ENCODE results near the gene FOXP1. TPM values are rescaled to one million over a fixed set of nuclear protein-coding genes. Genes with fewer than 3 reads are reported as not detected.

Gene FOXP1
- total RNA-seq, 2 experiments from 2014 or later: 116 to 131 TPM

DNA sequence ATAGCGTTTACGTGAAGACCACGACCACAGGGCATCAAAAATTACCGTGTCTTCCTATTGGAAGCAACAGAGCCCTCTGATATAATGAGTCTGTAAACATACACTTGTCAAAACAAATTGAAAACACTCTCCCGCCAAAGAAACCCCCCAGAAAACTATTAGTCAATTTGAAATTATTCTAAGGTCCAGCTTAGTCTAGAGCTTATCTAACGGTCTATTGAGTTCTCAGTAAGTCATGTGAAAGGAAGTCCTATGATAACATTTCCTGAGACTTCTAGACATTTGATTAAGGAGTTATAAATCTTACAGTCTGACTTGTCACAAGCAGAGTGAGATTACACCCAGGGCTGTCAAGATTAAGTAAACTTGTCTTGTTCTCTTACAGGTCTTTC is 356.3 kb downstream of the FOXP1 start:
- Mint-ChIP-seq H3K9me3 (peaks cover 6% of the 10 kb centered on the region), H3K27me3 (peaks cover 17% of the 10 kb centered on the region), H3K4me3 (peak overlapping the region; percentile 72), H3K4me1 (peaks cover 47% of the 10 kb centered on the region), H3K27ac (peak overlapping the region; percentile 95), H3K36me3 (ENCODE audit: low read depth) (peaks cover 7% of the 10 kb centered on the region)
- no peak for DNase-seq
- POLR2A ChIA-PET: interaction anchor here (0.5 kb wide), 1 partner anchor 18 kb away, joined by 3 read pairs; no protein-coding TSS in a partner anchor
- CTCF ChIA-PET: interaction anchor here (2.3 kb wide), 1 partner anchor 11 kb away, joined by 6 read pairs; no protein-coding TSS in a partner anchor

GRCh38 chr3:71226565-71227269 is 356.8 kb downstream of the FOXP1 start:
- H3K9me3 Mint-ChIP-seq: peaks cover 6% of the 10 kb centered on the region

DNA sequence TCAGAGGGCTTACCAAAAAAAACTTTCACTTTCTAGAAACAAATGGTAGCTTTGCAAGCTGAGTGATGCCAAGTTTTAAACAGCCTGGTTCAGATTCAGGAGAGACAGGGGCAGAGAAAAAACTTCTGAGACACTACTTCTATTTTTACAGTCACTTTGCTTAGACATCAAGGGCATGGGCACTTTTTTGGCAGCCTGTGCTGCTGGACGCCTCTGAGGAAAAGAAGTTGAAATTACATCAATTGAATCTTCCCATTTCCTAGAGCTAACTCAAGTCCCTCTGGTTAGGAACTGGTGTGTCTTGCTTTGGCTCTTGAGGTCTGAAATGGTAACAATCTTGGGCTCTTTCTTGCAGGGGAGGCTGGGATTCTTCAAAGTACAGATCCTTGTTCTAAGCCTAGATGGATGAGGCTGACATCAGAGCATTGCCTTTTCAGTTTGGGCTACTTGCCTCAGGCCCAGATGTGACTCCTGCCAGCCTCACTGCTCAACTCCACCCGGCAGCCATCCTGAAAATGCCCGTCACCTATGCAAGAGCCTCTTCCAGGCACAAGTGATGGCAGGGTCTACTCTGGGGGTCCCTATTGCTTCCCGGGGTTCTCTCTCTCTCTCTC is 357.5 kb downstream of the FOXP1 start:
- peaks cover 48% of the 10 kb centered on the region for H3K4me1 Mint-ChIP-seq
- CTCF ChIA-PET: interaction anchor here (0.5 to 2.3 kb wide), 5 partner anchors 10 to 105 kb away, joined by 3 to 6 read pairs (median 3); no protein-coding TSS in a partner anchor
- H3K27ac Mint-ChIP-seq: peak overlapping the region; percentile 95
- peaks cover 17% of the 10 kb centered on the region for H3K27me3 Mint-ChIP-seq
- peak overlapping the region; percentile 72 for H3K4me3 Mint-ChIP-seq
- peaks cover 9% of the 10 kb centered on the region for H3K9me3 Mint-ChIP-seq
- peaks cover 9% of the 10 kb centered on the region for H3K36me3 Mint-ChIP-seq (ENCODE audit: low read depth)
- DNase-seq: no peak
- POLR2A ChIA-PET: no interaction called here

More at GRCh38 chr3:71226565-71227269, 356.8 kb downstream of the FOXP1 start:
- ChIA-PET POLR2A (interaction anchor here (0.5 kb wide), 1 partner anchor 18 kb away, joined by 3 read pairs; no protein-coding TSS in a partner anchor), CTCF (interaction anchor here (0.5 to 2.3 kb wide), 3 partner anchors 11 to 106 kb away, joined by 3 to 6 read pairs (median 6); no protein-coding TSS in a partner anchor)
- DNase-seq: peak; percentile 85
- H3K4me3 Mint-ChIP-seq: peak overlapping the region; percentile 72
- peaks cover 17% of the 10 kb centered on the region for H3K27me3 Mint-ChIP-seq
- H3K36me3 Mint-ChIP-seq (ENCODE audit: low read depth): peaks cover 7% of the 10 kb centered on the region
- H3K27ac Mint-ChIP-seq: peak overlapping the region; percentile 95
- peaks cover 44% of the 10 kb centered on the region for H3K4me1 Mint-ChIP-seq

DNA sequence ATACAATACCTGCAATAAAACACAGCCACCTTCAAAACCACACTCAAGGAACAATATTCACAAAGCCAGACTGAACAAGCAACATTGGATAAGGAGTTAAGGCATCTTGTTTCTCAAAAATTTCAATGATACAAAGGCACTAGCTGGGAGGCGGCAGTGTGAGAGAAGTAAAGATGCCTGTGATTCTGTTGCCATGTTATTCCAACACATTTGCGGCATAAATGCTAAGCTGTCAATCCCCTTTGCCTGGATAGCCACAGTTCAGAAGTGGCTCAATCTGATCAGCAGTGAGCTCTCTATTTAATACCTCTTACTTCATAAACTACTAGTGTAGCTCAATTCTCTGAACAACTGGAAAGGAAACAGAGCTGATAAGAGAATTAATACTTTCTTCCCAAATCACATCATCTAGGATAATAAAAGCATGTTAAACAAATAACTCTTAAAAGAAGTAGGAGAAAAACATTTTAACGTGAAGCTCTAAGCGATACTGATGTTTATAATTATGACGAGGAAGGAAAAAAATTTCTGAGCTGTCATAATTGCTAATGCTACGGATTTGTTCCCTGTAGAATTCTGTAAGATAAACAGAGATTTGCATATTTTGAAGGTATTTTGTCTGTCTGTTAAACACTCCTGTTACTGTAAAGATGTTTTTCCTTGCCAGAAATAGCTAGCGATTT is 358.4 kb downstream of the FOXP1 start:
- CTCF ChIA-PET: interaction anchor here (0.8 to 2.3 kb wide), 5 partner anchors 9 to 31 kb away, joined by 3 to 6 read pairs (median 3); no protein-coding TSS in a partner anchor
- H3K27ac Mint-ChIP-seq: peak overlapping the region; percentile 95
- H3K4me1 Mint-ChIP-seq: peaks cover 47% of the 10 kb centered on the region
- DNase-seq: no peak
- H3K36me3 Mint-ChIP-seq (ENCODE audit: low read depth): peaks cover 12% of the 10 kb centered on the region
- H3K27me3 Mint-ChIP-seq: peaks cover 17% of the 10 kb centered on the region
- peak overlapping the region; percentile 3 for H3K4me3 Mint-ChIP-seq
- H3K9me3 Mint-ChIP-seq: peaks cover 11% of the 10 kb centered on the region
- POLR2A ChIA-PET: no interaction called here

- Mint-ChIP-seq H3K4me3 (no peak overlapping the region), H3K27ac (no peak overlapping the region), H3K27me3 (peaks cover 5% of the 10 kb centered on the region), H3K9me3 (peaks cover 13% of the 10 kb centered on the region), H3K36me3 (ENCODE audit: low read depth) (peaks cover 12% of the 10 kb centered on the region), H3K4me1 (peaks cover 18% of the 10 kb centered on the region)
- peak; percentile 40 for DNase-seq
- ChIA-PET CTCF (interaction anchor here (0.6 kb wide), 1 partner anchor 243 kb away, joined by 3 read pairs; no protein-coding TSS in a partner anchor), POLR2A (no interaction called here)
Measured at GRCh38 chr3:71219744-71220638, 363.5 kb downstream of the FOXP1 start.

GRCh38 chr3:71218508-71218907 is 365.0 kb downstream of the FOXP1 start:
- DNase-seq: no peak
- Mint-ChIP-seq H3K4me1 (peaks cover 18% of the 10 kb centered on the region), H3K27ac (no peak overlapping the region), H3K27me3 (peaks cover 5% of the 10 kb centered on the region), H3K4me3 (no peak overlapping the region), H3K36me3 (ENCODE audit: low read depth) (peaks cover 14% of the 10 kb centered on the region), H3K9me3 (peaks cover 13% of the 10 kb centered on the region)
- ChIA-PET POLR2A (no interaction called here), CTCF (interaction anchor here (0.6 kb wide), 1 partner anchor 1740 kb away, joined by 4 read pairs; no protein-coding TSS in a partner anchor)

DNA sequence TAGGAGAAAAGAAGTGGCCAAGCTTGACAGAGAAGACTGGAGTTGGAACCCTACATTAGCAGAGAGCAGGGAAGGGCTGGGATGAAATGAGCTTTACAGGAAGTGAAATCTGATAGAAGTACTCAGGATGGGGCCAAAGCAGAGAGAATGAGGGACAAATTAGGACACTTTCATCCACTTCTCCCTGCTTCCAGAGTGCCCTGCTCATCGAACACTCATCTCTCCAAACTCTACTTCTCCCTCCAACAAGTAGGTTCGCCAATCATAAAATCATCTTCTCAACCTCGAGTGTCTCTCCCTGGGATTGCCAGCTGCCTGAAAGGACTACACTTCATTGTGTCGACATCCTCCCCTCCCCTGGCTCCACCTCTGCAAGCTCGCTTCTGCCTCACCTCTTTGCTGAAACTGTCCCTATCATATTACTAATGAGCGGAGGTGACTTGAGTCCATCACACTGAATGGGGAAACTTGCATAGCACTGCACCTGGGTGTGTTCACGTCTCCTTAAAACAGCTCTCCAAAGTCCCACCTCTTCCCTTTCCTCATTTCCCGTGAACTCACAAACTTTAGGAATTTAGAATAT is 365.8 kb downstream of the FOXP1 start:
- Mint-ChIP-seq H3K4me3 (no peak overlapping the region), H3K36me3 (ENCODE audit: low read depth) (peaks cover 10% of the 10 kb centered on the region), H3K27ac (no peak overlapping the region), H3K4me1 (peaks cover 17% of the 10 kb centered on the region), H3K9me3 (peaks cover 8% of the 10 kb centered on the region), H3K27me3 (peaks cover 3% of the 10 kb centered on the region)
- CTCF ChIA-PET: no interaction called here
- POLR2A ChIA-PET: no interaction called here
- DNase-seq: no peak

DNA sequence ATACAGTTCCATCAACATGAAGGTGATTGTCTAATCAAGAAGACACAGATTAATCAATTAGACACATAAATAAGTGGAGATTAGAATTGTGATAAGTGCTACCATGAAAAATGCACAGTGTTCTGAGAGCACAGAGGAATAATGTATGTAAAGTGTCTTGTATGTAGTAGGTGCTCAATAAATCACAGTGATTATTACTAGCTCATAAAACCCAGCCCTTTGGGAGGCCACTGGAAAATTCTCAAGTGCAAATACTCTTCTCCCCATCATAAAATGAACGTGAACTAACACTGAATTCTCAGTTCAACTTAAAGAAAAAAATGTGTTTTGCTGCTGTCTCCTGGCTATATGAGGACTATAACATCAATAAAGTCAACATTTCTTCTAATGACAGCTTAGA is 368.2 kb downstream of the FOXP1 start:
- Mint-ChIP-seq H3K4me1 (peaks cover 15% of the 10 kb centered on the region), H3K27me3 (no peaks in the 10 kb centered on the region), H3K36me3 (ENCODE audit: low read depth) (peaks cover 6% of the 10 kb centered on the region), H3K9me3 (peaks cover 6% of the 10 kb centered on the region), H3K27ac (no peak overlapping the region), H3K4me3 (no peak overlapping the region)
- no peak for DNase-seq
- ChIA-PET CTCF (interaction anchor here (0.8 to 2.0 kb wide), 2 partner anchors 10 to 11 kb away, joined by 3 to 6 read pairs; no protein-coding TSS in a partner anchor), POLR2A (no interaction called here)

GRCh38 chr3:71214797-71215196 is 368.7 kb downstream of the FOXP1 start:
- H3K4me1 Mint-ChIP-seq: peaks cover 15% of the 10 kb centered on the region
- ChIA-PET POLR2A (no interaction called here), CTCF (interaction anchor here (0.8 kb wide), 1 partner anchor 9 kb away, joined by 3 read pairs; no protein-coding TSS in a partner anchor)
- no peaks in the 10 kb centered on the region for H3K27me3 Mint-ChIP-seq
- H3K4me3 Mint-ChIP-seq: no peak overlapping the region
- peaks cover 9% of the 10 kb centered on the region for H3K36me3 Mint-ChIP-seq (ENCODE audit: low read depth)
- peaks cover 6% of the 10 kb centered on the region for H3K9me3 Mint-ChIP-seq
- DNase-seq: no peak
- no peak overlapping the region for H3K27ac Mint-ChIP-seq

DNA sequence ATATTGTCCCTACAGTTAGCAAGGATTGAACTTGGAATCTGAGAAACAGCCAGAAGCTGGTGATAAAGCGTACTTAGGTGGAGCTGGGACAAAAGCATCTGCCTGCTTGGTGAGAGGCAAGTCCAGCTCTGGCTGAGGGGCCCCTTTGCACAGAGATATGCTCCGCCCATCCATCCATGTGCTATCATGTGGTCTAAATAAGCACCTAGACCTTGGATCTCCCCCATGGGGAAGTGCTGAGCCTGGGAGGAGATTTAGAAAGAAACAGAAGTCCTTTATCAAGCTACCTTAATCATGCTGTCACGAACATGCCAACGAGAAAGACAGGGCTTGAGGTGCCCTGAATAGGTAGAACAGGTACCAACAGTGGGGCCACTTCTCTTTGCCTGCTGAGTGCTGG is 369.5 kb downstream of the FOXP1 start:
- CTCF ChIA-PET: interaction anchor here (1.1 kb wide), 1 partner anchor 51 kb away, joined by 3 read pairs; no protein-coding TSS in a partner anchor
- no peaks in the 10 kb centered on the region for H3K27me3 Mint-ChIP-seq
- peaks cover 5% of the 10 kb centered on the region for H3K9me3 Mint-ChIP-seq
- DNase-seq: no peak
- no peak overlapping the region for H3K27ac Mint-ChIP-seq
- POLR2A ChIA-PET: no interaction called here
- peaks cover 9% of the 10 kb centered on the region for H3K36me3 Mint-ChIP-seq (ENCODE audit: low read depth)
- no peak overlapping the region for H3K4me3 Mint-ChIP-seq
- H3K4me1 Mint-ChIP-seq: peaks cover 19% of the 10 kb centered on the region

DNA sequence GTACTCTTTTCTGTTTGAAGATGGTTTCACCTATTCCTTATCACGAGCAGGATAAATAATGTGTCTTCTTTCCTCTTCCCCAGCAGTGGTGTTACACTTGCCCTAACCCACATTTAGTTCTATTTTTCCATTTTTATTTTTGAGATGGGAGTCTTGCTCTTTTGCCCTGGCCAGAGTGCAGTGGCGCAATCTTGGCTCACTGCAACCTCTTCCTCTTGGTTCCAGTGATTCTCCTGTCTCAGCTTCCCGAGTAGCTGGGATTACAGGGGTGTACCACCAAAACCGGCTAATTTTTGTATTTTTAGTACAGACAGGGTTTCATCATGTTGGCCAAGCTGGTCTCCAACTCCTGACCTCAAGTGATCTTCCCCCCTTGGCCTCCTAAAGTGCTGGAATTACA is 372.4 kb downstream of the FOXP1 start:
- Mint-ChIP-seq H3K4me3 (no peak overlapping the region), H3K36me3 (ENCODE audit: low read depth) (peaks cover 9% of the 10 kb centered on the region), H3K27ac (no peak overlapping the region), H3K9me3 (peaks cover 4% of the 10 kb centered on the region), H3K4me1 (peaks cover 28% of the 10 kb centered on the region), H3K27me3 (no peaks in the 10 kb centered on the region)
- ChIA-PET POLR2A (no interaction called here), CTCF (interaction anchor here (1.2 to 1.4 kb wide), 2 partner anchors 17 to 19 kb away, joined by 3 to 4 read pairs; no protein-coding TSS in a partner anchor)
- no peak for DNase-seq

Measured in activated CD4-positive, alpha-beta T cell treated with anti-CD3 and anti-CD28 coated beads, Interleukin-2, amount 10 ng/mL, durations not matched to agents 7 days and 5 days (primary cell).